Retina (tissue), 1 donor: ENCODE results near the gene CKAP4.

ENCODE experiments used
- DNase-seq: peaks from one replicate; pipeline ENCODE4 v3.0.0-alpha.2; 2016

The CKAP4 gene

GRCh38 chr12:106274012-106274411 lies 26.2 kb upstream of the CKAP4 start:
- no peak for DNase-seq

- no peak for DNase-seq
These were observed 25.7 kb upstream of the CKAP4 start for GRCh38 chr12:106273491-106273890.

- no peak for DNase-seq
These were observed 24.0 kb upstream of the CKAP4 start for GRCh38 chr12:106271575-106272505.

GRCh38 chr12:106269150-106269771 lies 21.4 kb upstream of the CKAP4 start:
- no peak for DNase-seq

- DNase-seq = no peak
These were observed 19.7 kb upstream of the CKAP4 start for GRCh38 chr12:106267535-106267934.

- no peak for DNase-seq
These were observed 17.3 kb upstream of the CKAP4 start for GRCh38 chr12:106265116-106265515.

GRCh38 chr12:106258935-106259334 lies 11.1 kb upstream of the CKAP4 start:
- DNase-seq = no peak

- DNase-seq = no peak
These were observed 10.4 kb upstream of the CKAP4 start for GRCh38 chr12:106258226-106258625.

GRCh38 chr12:106256524-106256923 lies 8.7 kb upstream of the CKAP4 start:
- no peak for DNase-seq

- no peak for DNase-seq
These were observed 8.1 kb upstream of the CKAP4 start for GRCh38 chr12:106255952-106256351.

- DNase-seq = no peak
These were observed 7.7 kb upstream of the CKAP4 start for GRCh38 chr12:106255493-106255892.

GRCh38 chr12:106254724-106255123 lies 6.9 kb upstream of the CKAP4 start:
- DNase-seq = peak; percentile 39

GRCh38 chr12:106251631-106252455 lies 4.0 kb upstream of the CKAP4 start:
- no peak for DNase-seq

GRCh38 chr12:106249411-106250135 lies 1.8 kb upstream of the CKAP4 start:
- no peak for DNase-seq

- DNase-seq = no peak
These were observed 1.1 kb upstream of the CKAP4 start for GRCh38 chr12:106248846-106249371.

- peak; percentile 81 for DNase-seq
These were observed 559 bp upstream of the CKAP4 start for GRCh38 chr12:106248312-106248845.

GRCh38 chr12:106246891-106247673 lies 738 bp downstream of the CKAP4 start:
- peak; percentile 93 for DNase-seq

- no peak for DNase-seq
These were observed 2.1 kb downstream of the CKAP4 start for GRCh38 chr12:106245767-106246166.

- no peak for DNase-seq
These were observed 4.2 kb downstream of the CKAP4 start for GRCh38 chr12:106243620-106244019.

GRCh38 chr12:106240821-106241220 lies 7.0 kb downstream of the CKAP4 start:
- no peak for DNase-seq

- DNase-seq = no peak
These were observed 7.9 kb downstream of the CKAP4 start for GRCh38 chr12:106239951-106240335.
